ENCODE measurements around the gene PAK5.
"Not testable (repeated sequence)": the region's sequence is repeated elsewhere in the genome, so short reads cannot be mapped to it uniquely, and the experiment has no call there.

The PAK5 gene

DNA sequence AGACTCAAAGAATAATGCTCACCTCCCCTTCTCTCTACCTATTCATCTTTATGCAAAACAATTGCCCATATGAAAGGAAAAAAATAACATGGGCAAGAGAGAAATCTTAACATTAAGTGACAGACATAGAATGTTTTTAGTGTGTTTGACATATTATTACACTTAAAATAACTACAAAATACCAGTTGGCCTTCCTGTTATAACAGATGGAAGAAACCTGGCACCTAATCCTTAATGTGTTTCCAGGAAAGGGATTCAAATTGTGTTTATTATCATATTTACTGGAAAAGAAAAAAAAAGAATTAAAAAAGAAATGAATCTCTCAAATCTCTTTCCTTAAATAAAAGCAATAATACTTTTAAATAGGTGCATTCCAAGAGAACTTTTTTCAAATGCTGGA, 165.9 kb downstream of the PAK5 start:
- DNase-seq (ENCODE audit: insufficient read length) (no peak), FAIRE-seq (no peak)
- TF ChIP-seq TAF1 (IDR thresholded peaks at IDR 0.05; ENCODE audit: borderline replicate concordance, low read depth, low read length) = no peak
- no peak for TF ChIP-seq POLR2AphosphoS5 (IDR thresholded peaks at IDR 0.05; ENCODE audit: low read depth, low read length)
- no peak for TF ChIP-seq POLR2A (IDR thresholded peaks at IDR 0.05; ENCODE audit: low read depth, low read length)

DNA sequence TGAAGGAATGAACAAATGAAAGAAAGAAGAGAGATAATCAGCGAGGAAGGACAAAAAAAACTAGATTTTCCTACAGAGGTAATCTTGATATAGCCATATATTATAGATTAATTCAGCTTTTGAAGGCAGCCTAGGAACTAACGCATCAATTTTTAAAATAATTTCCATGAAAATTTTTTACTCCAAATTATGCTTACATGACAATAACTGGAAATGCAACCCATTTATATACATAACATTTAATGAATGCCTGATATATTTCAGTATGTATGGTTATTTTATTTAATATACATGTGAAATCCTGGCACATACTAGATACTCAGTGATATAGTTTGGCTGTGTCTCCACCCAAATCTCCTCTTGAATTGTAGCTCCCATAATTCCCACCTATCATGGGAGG, 166.8 kb downstream of the PAK5 start:
- DNase-seq (ENCODE audit: insufficient read length) (no peak), FAIRE-seq (no peak)
- TF ChIP-seq TAF1 (IDR thresholded peaks at IDR 0.05; ENCODE audit: borderline replicate concordance, low read depth, low read length) (no peak), POLR2A (IDR thresholded peaks at IDR 0.05; ENCODE audit: low read depth, low read length) (no peak), POLR2AphosphoS5 (IDR thresholded peaks at IDR 0.05; ENCODE audit: low read depth, low read length) (no peak)

DNA sequence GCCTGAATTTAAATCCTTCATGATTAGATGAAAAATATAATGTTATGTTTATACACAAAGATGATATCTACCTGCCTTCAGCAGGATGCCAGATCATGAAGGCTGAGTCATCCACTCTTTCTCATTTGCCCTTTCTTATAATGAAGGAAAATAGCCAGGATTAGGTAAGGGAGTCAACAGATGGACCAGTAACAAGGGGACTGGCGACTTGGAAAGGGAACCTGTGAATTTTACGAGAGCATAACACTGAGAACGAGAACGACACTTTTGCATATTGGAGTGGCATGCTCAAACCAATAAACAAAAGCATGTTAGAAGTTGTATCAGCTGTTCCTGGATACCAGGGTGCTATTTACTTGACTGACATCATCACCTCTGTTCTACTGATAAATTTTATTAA, 170.5 kb downstream of the PAK5 start:
- TF ChIP-seq TAF1 (IDR thresholded peaks at IDR 0.05; ENCODE audit: borderline replicate concordance, low read depth, low read length) = no peak
- TF ChIP-seq POLR2A (IDR thresholded peaks at IDR 0.05; ENCODE audit: low read depth, low read length) = no peak
- no peak for TF ChIP-seq POLR2AphosphoS5 (IDR thresholded peaks at IDR 0.05; ENCODE audit: low read depth, low read length)
- DNase-seq (ENCODE audit: insufficient read length) = no peak
- no peak for FAIRE-seq

DNA sequence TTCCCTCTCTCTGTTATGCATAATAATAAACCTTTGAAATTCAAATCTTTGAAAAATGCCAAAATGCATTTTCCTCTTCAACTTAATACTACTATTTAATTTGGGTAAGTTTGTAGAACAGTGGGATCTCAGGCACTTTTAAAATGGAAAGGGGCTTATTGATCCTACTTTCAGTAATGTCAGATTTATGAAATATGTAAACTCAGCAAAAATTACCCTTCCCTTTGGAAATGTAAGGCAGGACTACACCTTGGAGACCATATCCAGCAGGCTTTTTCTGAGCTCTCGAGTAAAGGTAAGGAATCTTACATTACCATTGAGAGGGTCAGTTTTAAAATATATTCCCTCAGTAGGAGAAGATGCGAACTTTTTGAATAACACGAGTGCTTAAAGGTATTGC, 175.5 kb downstream of the PAK5 start:
- DNase-seq (ENCODE audit: insufficient read length) = no peak
- TF ChIP-seq TAF1 (IDR thresholded peaks at IDR 0.05; ENCODE audit: borderline replicate concordance, low read depth, low read length) (no peak), POLR2A (IDR thresholded peaks at IDR 0.05; ENCODE audit: low read depth, low read length) (no peak), POLR2AphosphoS5 (IDR thresholded peaks at IDR 0.05; ENCODE audit: low read depth, low read length) (no peak)
- no peak for FAIRE-seq

DNA sequence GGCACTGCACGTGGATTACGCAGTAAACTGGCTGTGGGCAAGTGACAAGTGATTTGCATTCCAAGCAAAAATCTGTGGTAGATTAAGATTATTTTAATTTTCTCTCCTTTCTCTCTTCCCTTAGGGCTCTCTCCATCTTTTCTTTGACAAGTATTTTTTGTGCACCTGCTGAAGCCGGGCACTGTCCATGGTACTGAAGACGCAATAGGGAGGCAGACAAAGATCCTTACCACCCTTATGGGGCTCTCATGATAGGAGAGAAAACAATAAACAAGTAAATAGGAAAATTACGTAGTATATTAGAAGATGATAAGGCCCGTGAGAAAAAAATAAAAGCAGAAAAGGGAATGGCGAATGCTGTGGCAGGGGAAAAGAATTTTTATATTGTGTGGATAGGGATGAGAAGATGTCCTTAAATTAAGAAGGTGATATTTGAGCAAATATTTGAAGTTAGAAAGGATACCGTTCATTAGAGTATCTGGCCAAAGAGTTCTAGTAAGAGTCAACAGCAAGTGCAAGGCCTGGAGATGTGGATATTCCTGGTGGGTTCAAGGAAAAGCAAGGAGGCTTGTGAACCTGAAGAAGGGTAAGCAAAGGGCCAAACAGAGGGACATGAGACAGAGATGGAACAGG, 178.5 kb downstream of the PAK5 start:
- TF ChIP-seq POLR2A (IDR thresholded peaks at IDR 0.05; ENCODE audit: low read depth, low read length) (no peak), POLR2AphosphoS5 (IDR thresholded peaks at IDR 0.05; ENCODE audit: low read depth, low read length) (no peak), TAF1 (IDR thresholded peaks at IDR 0.05; ENCODE audit: borderline replicate concordance, low read depth, low read length) (no peak)
- no peak for FAIRE-seq
- no peak for DNase-seq (ENCODE audit: insufficient read length)

DNA sequence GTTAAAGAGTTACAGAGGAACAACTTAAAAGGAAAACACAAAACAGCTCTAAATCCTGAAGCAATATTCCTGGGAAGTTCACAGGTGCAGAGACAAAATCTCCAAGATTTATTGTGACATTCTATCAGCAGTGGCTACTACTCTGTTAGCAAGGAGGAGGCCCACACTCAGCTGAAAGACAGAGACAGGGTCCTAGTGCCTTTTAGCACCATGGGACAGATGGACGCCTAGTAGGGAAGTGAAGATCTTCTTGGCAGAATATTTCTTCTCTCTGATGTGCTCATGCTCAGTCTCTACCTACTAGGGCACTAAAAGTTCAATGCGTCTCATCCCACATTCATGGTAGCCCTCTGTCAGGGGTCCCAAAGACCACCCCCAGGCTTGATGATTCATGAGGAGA, 191.1 kb downstream of the PAK5 start:
- FAIRE-seq (no peak), DNase-seq (ENCODE audit: insufficient read length) (no peak)
- no peak for TF ChIP-seq POLR2A (IDR thresholded peaks at IDR 0.05; ENCODE audit: low read depth, low read length)
- TF ChIP-seq TAF1 (IDR thresholded peaks at IDR 0.05; ENCODE audit: borderline replicate concordance, low read depth, low read length) = no peak
- no peak for TF ChIP-seq POLR2AphosphoS5 (IDR thresholded peaks at IDR 0.05; ENCODE audit: low read depth, low read length)

DNA sequence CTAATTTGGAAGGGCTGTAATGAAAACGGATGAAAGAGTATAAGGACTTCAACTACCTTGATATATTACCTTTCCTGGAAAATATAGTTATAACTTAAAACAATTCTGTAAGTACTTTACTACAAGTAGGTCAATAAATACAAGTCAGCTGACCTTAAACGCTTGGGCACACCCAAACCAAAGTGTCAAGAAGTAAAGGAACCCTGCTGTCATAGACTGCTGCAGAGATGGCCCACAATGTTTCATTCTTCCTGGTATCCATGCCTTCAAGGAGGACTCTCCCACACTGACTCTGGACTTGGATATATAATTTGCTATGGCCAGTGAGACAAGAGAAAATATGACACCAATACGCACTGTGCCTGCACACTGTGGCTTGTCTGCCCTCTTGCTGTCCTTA, 192.5 kb downstream of the PAK5 start:
- DNase-seq (ENCODE audit: insufficient read length) (no peak), FAIRE-seq (no peak)
- TF ChIP-seq TAF1 (IDR thresholded peaks at IDR 0.05; ENCODE audit: borderline replicate concordance, low read depth, low read length) (no peak), POLR2AphosphoS5 (IDR thresholded peaks at IDR 0.05; ENCODE audit: low read depth, low read length) (no peak), POLR2A (IDR thresholded peaks at IDR 0.05; ENCODE audit: low read depth, low read length) (no peak)

DNA sequence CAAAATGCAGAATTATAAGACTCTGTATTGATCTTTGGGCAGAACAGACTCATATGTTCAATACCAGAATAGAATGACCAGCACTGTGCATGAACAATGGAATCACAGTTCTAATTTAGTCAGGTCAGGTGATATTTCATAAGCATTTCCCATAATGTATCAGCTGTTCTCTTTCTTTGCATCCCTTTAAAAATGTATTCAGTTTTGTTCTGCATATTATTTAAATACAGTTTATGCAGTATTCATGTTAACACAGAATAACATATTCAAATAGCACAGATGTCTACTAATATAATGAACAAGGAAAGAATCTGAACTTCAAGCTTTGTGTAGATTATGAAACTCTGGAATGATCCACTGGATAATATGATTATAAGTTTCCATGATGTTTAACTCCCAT, 196.0 kb downstream of the PAK5 start:
- DNase-seq (ENCODE audit: insufficient read length) (no peak), FAIRE-seq (no peak)
- TF ChIP-seq TAF1 (IDR thresholded peaks at IDR 0.05; ENCODE audit: borderline replicate concordance, low read depth, low read length) (no peak), POLR2A (IDR thresholded peaks at IDR 0.05; ENCODE audit: low read depth, low read length) (no peak), POLR2AphosphoS5 (IDR thresholded peaks at IDR 0.05; ENCODE audit: low read depth, low read length) (no peak)

DNA sequence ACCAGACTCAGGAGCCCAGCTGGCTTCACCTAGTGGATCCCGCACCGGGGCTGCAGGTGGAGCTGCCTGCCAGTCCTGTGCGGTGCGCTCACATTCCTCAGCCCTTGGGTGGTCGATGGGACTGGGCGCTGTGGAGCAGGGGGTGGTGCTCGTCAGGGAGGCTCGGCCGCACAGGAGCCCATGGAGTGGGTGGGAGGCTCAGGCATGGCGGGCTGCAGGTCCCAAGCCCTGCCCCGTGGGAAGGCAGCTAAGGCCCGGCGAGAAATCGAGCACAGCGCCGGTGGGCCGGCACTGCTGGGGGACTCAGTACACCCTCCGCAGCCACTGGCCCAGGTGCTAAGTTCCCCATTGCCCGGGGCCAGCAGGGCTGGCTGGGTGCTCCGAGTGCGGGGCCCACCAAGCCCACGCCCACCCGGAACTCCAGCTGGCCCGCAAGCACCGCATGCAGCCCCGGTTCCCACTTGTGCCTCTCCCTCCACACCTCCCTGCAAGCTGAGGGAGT, 197.3 kb downstream of the PAK5 start:
- not testable (repeated sequence) for DNase-seq (ENCODE audit: insufficient read length); FAIRE-seq

DNA sequence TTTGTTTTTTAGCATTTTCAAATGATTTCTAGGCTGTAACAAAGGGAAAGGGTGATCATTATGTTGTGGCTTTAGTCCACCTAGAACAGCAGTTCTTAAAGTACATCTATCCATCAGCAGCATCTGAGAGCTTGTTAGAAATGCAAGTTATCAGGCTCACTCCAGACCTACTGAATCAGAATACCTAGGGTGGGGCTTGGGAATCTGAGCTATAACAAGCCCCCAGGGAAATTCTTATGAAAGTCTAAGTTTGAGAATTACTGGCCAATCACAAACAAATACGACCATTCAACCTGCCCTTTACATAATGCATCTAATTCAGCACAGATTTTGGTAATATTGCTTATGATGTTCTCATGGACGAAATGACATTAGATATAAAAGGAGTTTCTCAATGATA, 201.0 kb downstream of the PAK5 start:
- TF ChIP-seq POLR2AphosphoS5 (IDR thresholded peaks at IDR 0.05; ENCODE audit: low read depth, low read length) (no peak), TAF1 (IDR thresholded peaks at IDR 0.05; ENCODE audit: borderline replicate concordance, low read depth, low read length) (no peak), POLR2A (IDR thresholded peaks at IDR 0.05; ENCODE audit: low read depth, low read length) (no peak)
- DNase-seq (ENCODE audit: insufficient read length) (no peak), FAIRE-seq (no peak)

DNA sequence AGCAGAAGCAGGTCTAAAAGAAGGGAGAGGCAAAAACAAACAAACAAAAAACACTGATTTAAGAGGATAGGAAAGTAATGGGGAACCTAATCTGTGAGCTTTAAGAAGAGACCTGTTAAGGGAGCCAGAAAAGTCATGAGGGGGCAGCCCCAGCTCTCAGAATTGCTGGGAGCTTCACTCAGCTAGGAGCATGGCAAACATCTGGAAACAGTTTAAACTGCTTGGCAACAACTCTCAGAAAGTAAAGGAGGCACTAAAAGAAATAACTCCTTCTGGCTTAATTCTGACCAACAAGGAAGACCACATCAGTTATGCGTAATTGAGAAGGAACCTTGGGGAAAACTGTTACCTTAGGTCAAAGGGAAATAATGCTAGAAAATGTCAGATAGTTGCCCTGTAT, 203.1 kb downstream of the PAK5 start:
- no peak for DNase-seq (ENCODE audit: insufficient read length)
- TF ChIP-seq POLR2AphosphoS5 (IDR thresholded peaks at IDR 0.05; ENCODE audit: low read depth, low read length) = no peak

DNA sequence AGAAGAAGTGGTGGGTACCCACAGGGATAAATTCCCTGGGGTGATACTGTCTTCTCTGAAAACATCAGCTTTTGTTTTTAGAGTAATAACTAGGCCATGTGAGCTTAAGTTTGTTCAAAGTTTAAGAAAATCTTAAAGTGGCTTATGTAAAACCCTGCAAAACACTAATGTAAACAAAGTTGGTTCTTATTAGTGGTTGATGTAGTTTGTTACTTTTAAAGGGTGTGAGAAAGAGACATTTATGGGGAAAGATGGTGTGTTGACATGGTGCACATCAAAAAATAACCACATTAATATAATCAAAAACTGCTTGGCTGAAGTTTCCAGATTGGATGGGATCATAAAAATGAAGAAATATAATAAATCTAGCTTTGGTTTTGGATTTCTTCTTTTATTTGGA, 204.5 kb downstream of the PAK5 start:
- no peak for TF ChIP-seq POLR2AphosphoS5 (IDR thresholded peaks at IDR 0.05; ENCODE audit: low read depth, low read length)
- TF ChIP-seq TAF1 (IDR thresholded peaks at IDR 0.05; ENCODE audit: borderline replicate concordance, low read depth, low read length) = no peak
- TF ChIP-seq POLR2A (IDR thresholded peaks at IDR 0.05; ENCODE audit: low read depth, low read length) = no peak

More for the DNA sequence above, 203.1 kb downstream of the PAK5 start:
- no peak for FAIRE-seq

DNA sequence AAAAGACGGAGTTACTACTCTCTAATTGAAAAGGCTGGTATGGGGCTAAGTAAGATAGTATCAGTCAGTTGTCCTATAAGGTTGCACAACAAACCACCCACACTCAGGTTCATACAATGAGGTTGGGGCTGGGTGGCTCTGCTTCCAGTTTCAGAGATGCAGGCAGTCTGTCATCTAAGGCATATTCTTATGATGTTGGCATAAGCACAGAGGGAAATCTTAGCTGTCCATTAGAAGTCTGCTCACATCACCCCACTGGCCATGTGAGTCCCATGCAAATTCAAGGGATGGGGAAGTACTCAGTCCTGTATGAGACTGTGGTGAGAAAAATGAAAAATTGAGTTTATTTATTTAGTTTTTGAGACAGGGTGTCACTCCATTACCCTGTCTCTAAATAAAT, 205.9 kb downstream of the PAK5 start:
- TF ChIP-seq POLR2A (IDR thresholded peaks at IDR 0.05; ENCODE audit: low read depth, low read length) (no peak), TAF1 (IDR thresholded peaks at IDR 0.05; ENCODE audit: borderline replicate concordance, low read depth, low read length) (no peak), POLR2AphosphoS5 (IDR thresholded peaks at IDR 0.05; ENCODE audit: low read depth, low read length) (no peak)
- no peak for FAIRE-seq

More for the DNA sequence above, 204.5 kb downstream of the PAK5 start:
- DNase-seq (ENCODE audit: insufficient read length) = no peak
- no peak for FAIRE-seq

More for the DNA sequence above, 205.9 kb downstream of the PAK5 start:
- no peak for DNase-seq (ENCODE audit: insufficient read length)
